Thyroid gland (tissue), 4 donors: ENCODE data around the gene VSX2. TPM values are rescaled to one million over a fixed set of nuclear protein-coding genes. Genes with fewer than 3 reads are reported as not detected.

Experiments
- DNase-seq, 2 donors: peaks; one replicate each; pipeline ENCODE4 v3.0.0-alpha.2; 2019
- H3K27ac ChIP-seq, 3 donors: fragments of 200-600 bp; sonication (generic); 1 replicate in 2 of 3; 2 replicates in 1 of 3; pipeline ENCODE4 v1.5.1; 2016 to 2019; ENCODE audit warnings: mild to moderate bottlenecking in 1 of 3, moderate library complexity in 1 of 3
- H3K27me3 ChIP-seq: fragments of 200-600 bp; sonication (generic); one replicate; pipeline ENCODE4 v1.5.1; 2019
- H3K36me3 ChIP-seq, 2 donors: fragments of 200-600 bp; sonication (generic); one replicate each; pipeline ENCODE4 v1.5.1; 2016 to 2019
- H3K4me1 ChIP-seq, 2 donors: fragments of 200-600 bp; sonication (generic); one replicate each; pipeline ENCODE4 v1.5.1; 2017 to 2019
- H3K4me3 ChIP-seq, 3 donors: fragments of 200-600 bp; sonication (generic); replicated peaks in 1 of 3; 1 replicate in 2 of 3; 2 replicates in 1 of 3; pipeline ENCODE4 v1.5.1; 2016; ENCODE audit warnings: mild to moderate bottlenecking in 1 of 3
- H3K9me3 ChIP-seq: fragments of 200-600 bp; sonication (generic); one replicate; pipeline ENCODE4 v1.5.1; 2017
- POLR2A ChIP-seq, 2 donors: fragments of 450-650 bp; IDR thresholded peaks; one replicate each; pipeline ENCODE4 v1.6.1; 2017; ENCODE audit warnings: antibody characterized with exemption in 2 of 2, mild to moderate bottlenecking in 2 of 2, moderate library complexity in 1 of 2
- WGBS, 2 donors: methylation state at CpG; one replicate each; pipeline ENCODE4 v1.1.5; 2017; 5-methylcytosine and 5-hydroxymethylcytosine counted together
- intact Hi-C: fragments of 100-400 bp; cut with DNase I; formaldehyde crosslinking; loops from one replicate; pipeline ENCODE4 v1.15.1; 2023
- small RNA-seq: library from RNA; depleted of rRNA; stranded (forward); fragments of <200 nt; gene quantifications from one replicate; pipeline ENCODE3, GENCODE V24; 2016
- total RNA-seq, 4 donors: library from RNA; depleted of rRNA; stranded (reverse); fragments of >200 nt; gene quantifications; one replicate each; pipeline ENCODE4 v1.2.3, GENCODE V29; 2016
- TF ChIP-seq, protein P1 (sequence below), 6 experiments: fragments of 200-600 bp in 3 of 6; fragments of 450-650 bp in 3 of 6; sonication (generic) in 3 of 6; IDR thresholded peaks; one replicate each; pipeline ENCODE4 v1.5.1; 2016 to 2019; ENCODE audit warnings: antibody characterized with exemption in 6 of 6, mild to moderate bottlenecking in 2 of 6, inconsistent platforms in 1 of 6, moderate library complexity in 1 of 6

The VSX2 gene
- total RNA-seq, 4 donors from 2014 or later = not detected

DNA sequence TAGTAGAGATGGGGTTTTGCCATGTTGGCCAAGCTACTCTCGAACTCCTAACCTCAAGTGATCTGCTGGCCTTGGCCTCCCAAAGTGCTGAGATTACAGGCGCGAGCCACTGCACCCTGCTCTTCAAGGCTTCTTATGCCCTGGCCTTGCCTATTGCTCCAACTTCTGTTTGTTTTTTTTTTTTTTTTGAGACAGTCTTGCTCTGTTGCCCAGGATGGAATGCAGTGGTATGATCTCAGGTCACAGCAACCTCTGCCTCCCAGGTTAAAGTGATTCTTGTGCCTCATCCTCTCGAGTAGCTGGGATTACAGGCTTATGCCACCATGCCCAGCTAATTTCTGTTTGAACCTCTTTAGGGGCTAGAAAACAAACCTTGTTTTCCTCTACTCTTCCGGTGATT, 69.4 kb downstream of the VSX2 start:
- Histone ChIP-seq H3K27me3 (no peaks in the 10 kb centered on the region), H3K36me3 (no peaks in the 10 kb centered on the region), H3K4me1 (no peaks in the 10 kb centered on the region), H3K4me3 (no peak overlapping the region), H3K9me3 (no peaks in the 10 kb centered on the region), H3K27ac (no peak overlapping the region)
- no peak for DNase-seq
- 62 to 67% methylated on average over 5 of the region's 5 CpGs for WGBS, 2 donors
- intact Hi-C loops = no loop called here
- TF ChIP-seq POLR2A (IDR thresholded peaks at IDR 0.05) = no peak

DNA sequence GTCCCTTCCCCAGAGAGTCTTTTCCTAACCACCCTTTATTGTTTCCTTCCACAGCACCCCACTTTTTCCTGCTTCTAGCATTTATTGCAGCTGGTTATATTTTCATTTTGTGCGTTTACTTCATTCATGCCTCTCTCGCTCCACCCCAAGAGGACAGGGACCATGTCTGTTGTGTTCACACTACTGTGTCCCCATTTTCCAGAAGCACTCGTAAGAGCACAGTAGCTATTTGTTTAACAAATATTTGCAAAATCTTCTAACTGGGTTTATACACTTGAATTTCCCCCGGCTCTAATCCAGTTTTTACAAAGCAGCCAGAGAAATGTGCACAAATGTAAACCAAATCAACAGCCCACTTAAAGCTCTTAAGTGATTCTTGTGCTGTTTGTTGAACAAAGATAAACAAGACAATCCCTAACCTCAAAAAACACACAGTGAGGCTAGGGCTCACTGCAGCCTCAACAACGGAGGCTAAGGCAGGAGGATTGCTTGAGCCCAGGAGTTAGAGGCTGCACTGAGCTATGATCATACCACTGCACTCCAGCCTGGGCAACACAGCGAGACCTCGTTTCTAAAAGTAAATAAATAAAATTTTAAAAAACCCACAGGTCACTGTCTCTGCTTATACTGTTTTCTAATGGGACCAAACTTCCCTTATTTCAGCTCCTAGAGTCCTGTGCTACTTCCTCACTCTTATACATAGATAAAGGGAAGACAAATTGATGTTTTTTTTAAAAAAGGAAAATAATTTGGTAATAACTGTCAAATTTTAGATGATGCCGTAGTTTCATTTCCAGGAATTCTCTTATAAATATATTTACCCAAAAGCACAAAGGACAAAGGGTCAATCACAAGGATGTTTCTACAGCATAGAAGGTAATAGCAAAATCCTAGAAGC, 70.1 kb downstream of the VSX2 start:
- Histone ChIP-seq H3K9me3 (no peaks in the 10 kb centered on the region), H3K4me3 (no peak overlapping the region), H3K27ac (no peak overlapping the region), H3K36me3 (no peaks in the 10 kb centered on the region), H3K4me1 (no peaks in the 10 kb centered on the region), H3K27me3 (no peaks in the 10 kb centered on the region)
- DNase-seq = no peak
- no peak for TF ChIP-seq POLR2A (IDR thresholded peaks at IDR 0.05)
- TF ChIP-seq, protein P1, sequence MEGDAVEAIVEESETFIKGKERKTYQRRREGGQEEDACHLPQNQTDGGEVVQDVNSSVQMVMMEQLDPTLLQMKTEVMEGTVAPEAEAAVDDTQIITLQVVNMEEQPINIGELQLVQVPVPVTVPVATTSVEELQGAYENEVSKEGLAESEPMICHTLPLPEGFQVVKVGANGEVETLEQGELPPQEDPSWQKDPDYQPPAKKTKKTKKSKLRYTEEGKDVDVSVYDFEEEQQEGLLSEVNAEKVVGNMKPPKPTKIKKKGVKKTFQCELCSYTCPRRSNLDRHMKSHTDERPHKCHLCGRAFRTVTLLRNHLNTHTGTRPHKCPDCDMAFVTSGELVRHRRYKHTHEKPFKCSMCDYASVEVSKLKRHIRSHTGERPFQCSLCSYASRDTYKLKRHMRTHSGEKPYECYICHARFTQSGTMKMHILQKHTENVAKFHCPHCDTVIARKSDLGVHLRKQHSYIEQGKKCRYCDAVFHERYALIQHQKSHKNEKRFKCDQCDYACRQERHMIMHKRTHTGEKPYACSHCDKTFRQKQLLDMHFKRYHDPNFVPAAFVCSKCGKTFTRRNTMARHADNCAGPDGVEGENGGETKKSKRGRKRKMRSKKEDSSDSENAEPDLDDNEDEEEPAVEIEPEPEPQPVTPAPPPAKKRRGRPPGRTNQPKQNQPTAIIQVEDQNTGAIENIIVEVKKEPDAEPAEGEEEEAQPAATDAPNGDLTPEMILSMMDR (IDR thresholded peaks at IDR 0.05) = no peak
- WGBS, 2 donors = 80 to 81% methylated on average over 8 of the region's 8 CpGs
- intact Hi-C loops = no loop called here

DNA sequence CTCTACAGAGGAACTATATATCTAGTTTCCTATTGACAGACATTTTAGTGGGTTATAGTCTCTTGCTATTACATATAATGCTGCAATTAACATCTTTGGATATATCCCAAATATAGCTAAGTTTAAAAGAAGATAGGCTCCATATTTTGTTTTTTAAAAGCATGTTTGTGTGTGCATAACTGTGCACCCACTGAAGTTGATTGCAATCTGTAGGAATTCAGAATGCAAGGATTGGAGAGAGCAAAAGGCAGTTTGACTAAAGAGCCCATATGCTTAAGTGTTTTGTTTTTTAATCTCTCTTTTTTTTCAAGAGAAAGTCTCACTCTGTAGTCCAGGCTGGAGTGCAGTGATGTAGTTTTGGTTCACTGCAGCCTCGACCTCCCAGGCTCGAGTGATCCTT, 72.9 kb downstream of the VSX2 start:
- 89 to 97% methylated on average over 2 of the region's 2 CpGs for WGBS, 2 donors
- no peak for DNase-seq
- Histone ChIP-seq H3K9me3 (no peaks in the 10 kb centered on the region), H3K36me3 (no peaks in the 10 kb centered on the region), H3K4me1 (no peaks in the 10 kb centered on the region), H3K27me3 (no peaks in the 10 kb centered on the region), H3K27ac (no peak overlapping the region), H3K4me3 (no peak overlapping the region)
- TF ChIP-seq, protein P1 (IDR thresholded peaks at IDR 0.05) = no peak
- no peak for TF ChIP-seq POLR2A (IDR thresholded peaks at IDR 0.05)
- intact Hi-C loops = no loop called here

Small RNA genes lying within 50 kb of the gene (small RNA-seq; reads per million reads assigned to genes)
- not detected for gene AC006349.1

Other genes with a start within 250 kb of the VSX2 start
- gene ENTPD5, start 220.2 kb upstream of the VSX2 start, total RNA-seq = 10 to 100 TPM in 2 of 4 donors, 1 to 10 TPM in 2; 8.1 to 12.6 (median 10.0) TPM
- gene BBOF1, start 220.1 kb upstream of the VSX2 start, total RNA-seq = 10 to 100 TPM; 19.6 to 36.8 (median 22.4) TPM
- gene ALDH6A1, start 155.0 kb upstream of the VSX2 start, total RNA-seq = 10 to 100 TPM; 31.4 to 58.0 (median 44.4) TPM
- 10 to 100 TPM in 1 of 4 donors, 1 to 10 TPM in 3; 5.8 to 12.7 (median 8.1) TPM for gene LIN52, start 154.5 kb upstream of the VSX2 start, total RNA-seq
- 10 to 100 TPM; 45.2 to 79.5 (median 62.0) TPM for gene ABCD4, start 63.5 kb downstream of the VSX2 start, total RNA-seq
- gene VRTN, start 109.0 kb downstream of the VSX2 start, total RNA-seq = not detected
- gene SYNDIG1L, start 186.8 kb downstream of the VSX2 start, total RNA-seq = under 1 TPM in 2 of 4 donors, not detected in 2; 0.13 to 0.54 TPM